ENCODE measurements around the gene ZNF330. TPM values are rescaled to one million over a fixed set of nuclear protein-coding genes. Genes with fewer than 3 reads are reported as not detected.

ZNF330 gene
- total and polyA plus RNA-seq, 2 of the 4 experiments (the other 2 are of a cell fraction) = 27.2 to 34.1 TPM

GRCh38 chr4:141248029-141248428 lies 27.3 kb downstream of the ZNF330 start:
- Histone ChIP-seq H2BK20ac (ENCODE audit: low read depth, low read length) (no peak overlapping the region), H3K4ac (ENCODE audit: low read depth, low read length) (no peak overlapping the region), H2AK5ac (ENCODE audit: low read depth, low read length) (peak overlapping the region; percentile 48; the same call in 1 of the 2 replicates), H3K9me3 (ENCODE audit: control insufficient read depth, insufficient read depth, low read length) (no peaks in the 10 kb centered on the region), H3K14ac (replicated peaks; ENCODE audit: low read depth, low read length) (0 out of 2 replicates have a peak overlapping the region, but pooled peaks have one; percentile 45), H3K27me3 (ENCODE audit: control insufficient read depth, insufficient read depth, low read length) (no peaks in the 10 kb centered on the region), H2BK120ac (ENCODE audit: low read depth, low read length) (peak overlapping the region; percentile 12; the same call in 1 of the 2 replicates), H3K4me1 (ENCODE audit: control insufficient read depth, insufficient read depth, low read length) (peaks cover 2% of the 10 kb centered on the region; the same call in 1 of the 2 replicates), H4K91ac (ENCODE audit: insufficient read depth, low read depth, low read length) (no peak overlapping the region; the same call in 1 of the 2 replicates), H3K4me3 (ENCODE audit: insufficient read depth, low read depth, low read length) (no peak overlapping the region), H3K79me1 (ENCODE audit: low read depth in 1 of 2, low read length in 2 of 2) (no peaks in the 10 kb centered on the region), H2AK9ac (replicated peaks; ENCODE audit: low read depth, low read length, poor library complexity) (no peak overlapping the region), H4K8ac (ENCODE audit: low read depth in 2 of 2, low read length in 2 of 2) (no peak overlapping the region; a peak in 1 of 4 replicates), H2BK5ac (ENCODE audit: low read depth, low read length, poor library complexity, severe bottlenecking) (no peak overlapping the region), H3K9ac (ENCODE audit: low read depth, low read length) (no peak overlapping the region), H3K4me2 (ENCODE audit: low read depth, low read length) (no peak overlapping the region), H3K56ac (ENCODE audit: extremely low read depth, insufficient read depth, low read length) (no peak overlapping the region), H4K5ac (ENCODE audit: low read depth, low read length) (no peak overlapping the region), H2AFZ (replicated peaks; ENCODE audit: low read length, poor library complexity) (peak overlapping the region; percentile 47), H2BK15ac (ENCODE audit: low read depth, low read length) (peak overlapping the region; percentile 30; the same call in 2 of the 3 replicates), H3K9me1 (ENCODE audit: insufficient read depth, low read length) (peaks cover 6% of the 10 kb centered on the region; the same call in 1 of the 2 replicates), H3K27ac (ENCODE audit: insufficient read depth, low read length) (no peak overlapping the region), H3K36me3 (ENCODE audit: control insufficient read depth, insufficient read depth, low read length) (no peaks in the 10 kb centered on the region), H3K18ac (ENCODE audit: low read depth, low read length) (no peak overlapping the region), H4K20me1 (ENCODE audit: insufficient read depth, low read length) (no peaks in the 10 kb centered on the region), H3K23ac (ENCODE audit: low read depth, low read length) (no peak overlapping the region)
- TF ChIP-seq CEBPB (IDR thresholded peaks at IDR 0.05; ENCODE audit: low read depth, low read length) (peak; percentile 65), NFE2L2 (IDR thresholded peaks at IDR 0.05; ENCODE audit: low read depth, low read length) (no peak), FOS (IDR thresholded peaks at IDR 0.05; ENCODE audit: low read depth, low read length) (0 out of 2 replicates have a peak, but pooled peaks have one; percentile 37)
- in situ Hi-C loops (cut with MboI; ENCODE audit: low sequenced_read_pairs) (no loop called here), dilution Hi-C loops (cut with HindIII; ENCODE audit: low sequenced_read_pairs, unreplicated experiment) (no loop called here), intact Hi-C loops (cut with micrococcal nuclease) (no loop called here)
- DNase-seq (peak; percentile 71), ATAC-seq (ENCODE audit: low read depth) (peak; percentile 65)
- WGBS, 2 experiments (ENCODE audit: extremely low coverage in 2 of 2, insufficient read length in 1 of 2) = 54% methylated on average over 3 of the region's 4 CpGs; no CpG with 5 or more reads in 1 of the 2 experiments
- ChIA-PET CTCF (interaction anchor here (0.9 kb wide), 1 partner anchor 11 kb away, joined by 3 read pairs; no protein-coding TSS in a partner anchor), POLR2A (ENCODE audit: unreplicated experiment) (no interaction called here)
- BruUV-seq (replicated peaks) = no TSS peak

Data from IMR-90 (cell line).